Measurements from ENCODE around the gene FAM32A. TPM values are rescaled to one million over a fixed set of nuclear protein-coding genes. Genes with fewer than 3 reads are reported as not detected.

Gene FAM32A
- total and polyA plus RNA-seq, 2 donors (not counting 1 experiment from before 2014, with no cell fraction given), result 53.4 to 62.0 TPM

GRCh38 chr19:16143399-16144215 is 41.6 kb upstream of the FAM32A start, which contains the start of gene HSH2D:
TSS of gene HSH2D (plus strand) at chr19:16143685. CDS start at chr19:16148751, 5,066 bp downstream.
- ATAC-seq (ENCODE audit: low read depth) (peak; percentile 71), DNase-seq (peak; percentile 95)
- Histone ChIP-seq H3K9ac (ENCODE audit: low read length) (peak within 1 kb of the TSS; percentile 86), H3K4me3 (ENCODE audit: control extremely low read depth in 1 of 5, extremely low read depth in 1 of 5, insufficient read depth in 1 of 5, low read depth in 2 of 5, low read length in 4 of 5) (peak within 1 kb of the TSS; percentile 73 to 94 (median 91)), H3K4me1 (ENCODE audit: control insufficient read depth in 2 of 2, insufficient read depth in 2 of 2, low read length in 2 of 2) (peaks cover 70 to 93% of the 10 kb centered on the region in 2 donors), H3K27ac (ENCODE audit: low read length in 2 of 2) (peak within 1 kb of the TSS; percentile 95 to 97), H3K9me3 (ENCODE audit: control extremely low read depth in 1 of 3, control insufficient read depth in 2 of 3, insufficient read depth in 1 of 3, low read length in 2 of 3) (peaks cover 0 to 20% (median 0%) of the 10 kb centered on the region in 3 donors), H2AFZ (ENCODE audit: insufficient read depth, low read depth, low read length, poor library complexity, severe bottlenecking) (peak within 1 kb of the TSS; percentile 54), H3K79me2 (ENCODE audit: control insufficient read depth, insufficient read depth, low read length) (peaks cover 54% of the 10 kb centered on the region), H3K27me3 (replicated peaks in 1 of 4; ENCODE audit: control extremely low read depth in 1 of 4, control insufficient read depth in 3 of 4, insufficient read depth in 4 of 4, low read length in 3 of 4) (no peaks in the 10 kb centered on the region), H3K4me2 (replicated peaks; ENCODE audit: low read depth, low read length, poor library complexity, severe bottlenecking) (peak within 1 kb of the TSS; percentile 93), H3K36me3 (replicated peaks in 1 of 2; ENCODE audit: control extremely low read depth in 1 of 2, control insufficient read depth in 1 of 2, extremely low read depth in 1 of 2, insufficient read depth in 2 of 2, low read length in 1 of 2) (peaks cover 0 to 12% of the 10 kb centered on the region in 2 experiments), H4K20me1 (ENCODE audit: control insufficient read depth, insufficient read depth, low read length, poor library complexity, severe bottlenecking) (peaks cover 15% of the 10 kb centered on the region)
- Mint-ChIP-seq H3K27ac (peak within 1 kb of the TSS; percentile 100), H3K27me3 (no peaks in the 10 kb centered on the region), H3K4me3 (peak within 1 kb of the TSS; percentile 95), H3K9me3 (ENCODE audit: insufficient read depth) (no peaks in the 10 kb centered on the region), H3K4me1 (peaks cover 78% of the 10 kb centered on the region)
- CTCF ChIA-PET, result interaction anchor here (0.7 to 8.5 kb wide), 19 partner anchors 10 to 298 kb away, joined by 3 to 63 read pairs (median 4); partner anchors contain the start of gene FAM32A
- POLR2A ChIA-PET, result interaction anchor here (0.6 to 4.8 kb wide), 27 partner anchors 10 to 1880 kb away, joined by 3 to 54 read pairs (median 7); partner anchors contain the start of genes AP1M1, KLF2, RAB8A and TPM4
- intact Hi-C loops (cut with micrococcal nuclease), result loop anchor here (1.0 to 5.0 kb wide), 8 partner anchors 32 to 444 kb away; partner anchors contain the start of gene RAB8A
- TF ChIP-seq CTCF (IDR thresholded peaks at IDR 0.05) (no peak), EZH2 (IDR thresholded peaks at IDR 0.05; ENCODE audit: borderline replicate concordance, insufficient read depth, low read depth, low read length, poor library complexity, severe bottlenecking) (no peak)
- WGBS (ENCODE audit: insufficient coverage), result 3% methylated on average over 13 of the region's 13 CpGs
